Keratinocyte (primary cell): ENCODE measurements around the gene DPP9.

ENCODE experiments used
- CTCF ChIP-seq, 3 experiments: IDR thresholded peaks in 1 of 3; conservative IDR thresholded peaks in 1 of 3; optimal IDR thresholded peaks in 1 of 3; 2 replicates in 2 of 3; 3 replicates in 1 of 3; pipeline versions ENCODE3 to v1.5.1; 2011; ENCODE audit warnings: low read length in 3 of 3, mild to moderate bottlenecking in 3 of 3, moderate library complexity in 2 of 3, control low read depth in 1 of 3, inconsistent platforms in 1 of 3; ENCODE audit not compliant: insufficient read depth in 2 of 3; ENCODE audit errors: extremely low read depth in 1 of 3
- EZH2 ChIP-seq: IDR thresholded peaks from one replicate; pipeline ENCODE4 v1.6.1; 2012; ENCODE audit warnings: inconsistent platforms, mild to moderate bottlenecking, low read length, moderate library complexity

DNA sequence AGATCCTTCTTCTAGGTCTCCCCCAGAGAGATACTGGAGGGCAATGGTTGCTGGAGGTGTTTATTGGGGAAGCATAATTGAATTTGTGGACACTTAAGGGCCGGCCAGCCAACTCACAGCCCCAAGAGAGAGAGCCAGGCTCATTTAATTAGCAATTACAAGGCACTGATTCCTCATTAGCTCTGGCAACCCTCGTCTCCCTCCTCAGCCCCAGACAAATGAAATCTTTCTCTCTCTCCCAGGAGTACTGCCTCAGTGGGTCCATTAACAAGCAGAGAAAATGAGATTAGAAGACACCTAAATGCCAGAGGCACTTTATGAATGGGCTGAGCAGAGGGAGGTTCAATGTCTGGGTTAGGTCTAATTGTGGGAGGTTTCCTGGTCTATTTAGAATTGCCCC lies 48.9 kb upstream of the DPP9 start:
- TF ChIP-seq CTCF (optimal IDR thresholded peaks at IDR 0.05 in 1 of 3, IDR thresholded peaks at IDR 0.05 in 1 of 3, conservative IDR thresholded peaks at IDR 0.05 in 1 of 3; ENCODE audit: extremely low read depth in 1 of 3, insufficient read depth in 2 of 3, low read length in 3 of 3) (no peak), EZH2 (no peak)
